ENCODE data around the gene CMIP. TPM values are rescaled to one million over a fixed set of nuclear protein-coding genes. Genes with fewer than 3 reads are reported as not detected.
A peak's percentile ranks its signal among the peaks of the same experiment; 100 is the strongest.

Gene CMIP
- total RNA-seq, 1 experiment from 2014 or later: 48.2 TPM

DNA sequence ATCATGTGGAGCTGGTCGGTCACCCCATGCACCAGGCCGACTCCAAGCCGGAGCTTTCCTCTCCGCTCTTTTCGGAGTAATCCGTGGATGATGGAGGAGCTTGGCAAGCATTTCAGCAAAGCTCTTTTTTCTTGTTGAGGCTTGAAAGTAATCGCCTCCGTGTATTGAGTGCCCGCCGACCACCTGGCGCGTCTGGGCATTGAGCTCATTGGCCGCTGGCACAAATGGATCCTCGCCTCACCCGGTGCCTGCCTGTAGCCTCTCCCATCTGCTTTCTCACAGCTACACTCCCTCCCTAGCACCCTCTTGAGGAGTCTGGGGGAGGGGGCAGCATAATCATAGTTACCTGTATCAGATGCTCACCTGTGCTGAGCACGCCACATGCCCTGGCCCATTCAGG is 148.9 kb downstream of the CMIP start:
- no peaks in the 10 kb centered on the region for H4K20me1 ChIP-seq (ENCODE audit: control insufficient read depth, insufficient read depth, insufficient read length)
- H4K5ac ChIP-seq (ENCODE audit: insufficient read length, low read depth, low read length): no peak overlapping the region
- H3K4me1 Mint-ChIP-seq: peaks cover 18 to 22% of the 10 kb centered on the region in 2 experiments
- TF ChIP-seq, protein P1, sequence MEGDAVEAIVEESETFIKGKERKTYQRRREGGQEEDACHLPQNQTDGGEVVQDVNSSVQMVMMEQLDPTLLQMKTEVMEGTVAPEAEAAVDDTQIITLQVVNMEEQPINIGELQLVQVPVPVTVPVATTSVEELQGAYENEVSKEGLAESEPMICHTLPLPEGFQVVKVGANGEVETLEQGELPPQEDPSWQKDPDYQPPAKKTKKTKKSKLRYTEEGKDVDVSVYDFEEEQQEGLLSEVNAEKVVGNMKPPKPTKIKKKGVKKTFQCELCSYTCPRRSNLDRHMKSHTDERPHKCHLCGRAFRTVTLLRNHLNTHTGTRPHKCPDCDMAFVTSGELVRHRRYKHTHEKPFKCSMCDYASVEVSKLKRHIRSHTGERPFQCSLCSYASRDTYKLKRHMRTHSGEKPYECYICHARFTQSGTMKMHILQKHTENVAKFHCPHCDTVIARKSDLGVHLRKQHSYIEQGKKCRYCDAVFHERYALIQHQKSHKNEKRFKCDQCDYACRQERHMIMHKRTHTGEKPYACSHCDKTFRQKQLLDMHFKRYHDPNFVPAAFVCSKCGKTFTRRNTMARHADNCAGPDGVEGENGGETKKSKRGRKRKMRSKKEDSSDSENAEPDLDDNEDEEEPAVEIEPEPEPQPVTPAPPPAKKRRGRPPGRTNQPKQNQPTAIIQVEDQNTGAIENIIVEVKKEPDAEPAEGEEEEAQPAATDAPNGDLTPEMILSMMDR (conservative IDR thresholded peaks at IDR 0.05): 0 out of 3 replicates have a peak, but pooled peaks have one; percentile 10
- H3K79me2 ChIP-seq (ENCODE audit: insufficient read depth, low read length): peaks cover 2% of the 10 kb centered on the region; the same call in 1 of the 2 replicates
- H2BK12ac ChIP-seq (ENCODE audit: insufficient read length, low read depth, low read length): no peak overlapping the region
- no peaks in the 10 kb centered on the region for H3K9me3 ChIP-seq (ENCODE audit: control insufficient read depth, low read depth, low read length)
- H4K8ac ChIP-seq (replicated peaks; ENCODE audit: insufficient read length, low read depth, low read length): no peak overlapping the region
- no peak overlapping the region for H2BK20ac ChIP-seq (ENCODE audit: low read depth, low read length, poor library complexity, severe bottlenecking)
- H3K4ac ChIP-seq (ENCODE audit: low read depth, low read length): no peak overlapping the region
- WGBS (ENCODE audit: extremely low coverage, insufficient read length, low lambda C conversion rate): no CpG with 5 or more reads among the region's 16 CpGs
- peaks cover 0 to 2% (median 0%) of the 10 kb centered on the region in 3 experiments; a peak in 2 of 7 replicates for H3K36me3 Mint-ChIP-seq (ENCODE audit: insufficient read depth in 1 of 3, low read depth in 3 of 3)
- peaks cover 9% of the 10 kb centered on the region for H3K79me1 ChIP-seq (ENCODE audit: insufficient read depth, low read depth, low read length, poor library complexity, severe bottlenecking)
- no peaks in the 10 kb centered on the region for H3K27me3 Mint-ChIP-seq (ENCODE audit: low read depth)
- H3K27ac ChIP-seq (ENCODE audit: insufficient read length, low read depth, low read length): no peak overlapping the region
- H2BK5ac ChIP-seq (ENCODE audit: insufficient read length, low read length): no peak overlapping the region
- DNase-seq: no peak
- H2AK5ac ChIP-seq (ENCODE audit: insufficient read length, low read length): no peak overlapping the region
- no peak overlapping the region for H3K56ac ChIP-seq (ENCODE audit: insufficient read length, low read depth, low read length)
- no peak overlapping the region for H2BK120ac ChIP-seq (ENCODE audit: low read depth, low read length, poor library complexity, severe bottlenecking)
- no peak overlapping the region for H4K91ac ChIP-seq (ENCODE audit: insufficient read length, low read depth, low read length)
- no peak overlapping the region for H3K14ac ChIP-seq (ENCODE audit: insufficient read depth, low read length)
- no peak overlapping the region for H3K23ac ChIP-seq (ENCODE audit: insufficient read length, low read depth, low read length)
- no peak overlapping the region for H3K9ac ChIP-seq (ENCODE audit: extremely low read depth, insufficient read length, low read length)
- H3T11ph ChIP-seq (ENCODE audit: low read length): no peak overlapping the region
- H3K4me3 Mint-ChIP-seq: no peak overlapping the region
- H3K27ac Mint-ChIP-seq: peak overlapping the region in 1 of 3 experiments; percentile 53; a peak in 3 of 7 replicates
- no peaks in the 10 kb centered on the region for H3K27me3 ChIP-seq (ENCODE audit: insufficient read depth, low read length)
- no peak overlapping the region for H3K18ac ChIP-seq (ENCODE audit: insufficient read length, low read depth, low read length)
- no peaks in the 10 kb centered on the region for H3K23me2 ChIP-seq (ENCODE audit: insufficient read length, low read depth, low read length, poor library complexity, severe bottlenecking)
- H3K9me3 Mint-ChIP-seq: no peaks in the 10 kb centered on the region; a peak in 2 of 5 replicates
- H2BK15ac ChIP-seq (ENCODE audit: low read depth, low read length): no peak overlapping the region
- H2AFZ ChIP-seq (ENCODE audit: low read length): no peak overlapping the region
- H3K4me2 ChIP-seq (ENCODE audit: insufficient read depth, insufficient read length, low read length): no peak overlapping the region
- no peaks in the 10 kb centered on the region; the same call in 1 of the 2 replicates for H3K4me1 ChIP-seq (ENCODE audit: insufficient read depth, low read length)

All from H9 (cell line).